HepG2 (cell line): ENCODE results near the gene FRMD4A. TPM values are rescaled to one million over a fixed set of nuclear protein-coding genes. Genes with fewer than 3 reads are reported as not detected.

Source experiments
- AHR ChIP-seq: IDR thresholded peaks from 2 replicates; pipeline ENCODE4 v1.6.1; 2018; ENCODE audit warnings: missing genetic modification reagents, missing compliant biosample characterization
- ATRX ChIP-seq: sonication (generic); formaldehyde crosslinking; IDR thresholded peaks from 2 replicates; pipeline ENCODE4 v1.4.0; 2020; ENCODE audit warnings: missing genetic modification reagents, borderline replicate concordance
- CENPX ChIP-seq: sonication (generic); formaldehyde crosslinking; IDR thresholded peaks from 2 replicates; pipeline ENCODE4 v1.9.0; 2021; ENCODE audit warnings: mild to moderate bottlenecking, missing genetic modification reagents, moderate library complexity
- DMAP1 ChIP-seq: IDR thresholded peaks from 2 replicates; pipeline ENCODE4 v1.6.1; 2016
- ELF1 ChIP-seq: sonication (generic); formaldehyde crosslinking; IDR thresholded peaks from 2 replicates; pipeline ENCODE4 v1.4.0; 2020; ENCODE audit warnings: missing genetic modification reagents
- EP300 ChIP-seq, 3 experiments: sonication (generic) in 1 of 3; formaldehyde crosslinking in 1 of 3; IDR thresholded peaks; 2 replicates each; pipeline versions ENCODE4 v1.5.1 to v1.6.1; 2011 to 2020; ENCODE audit warnings: low read depth in 2 of 3, low read length in 2 of 3, borderline replicate concordance in 1 of 3, improper control_type of control experiment in 1 of 3, mild to moderate bottlenecking in 1 of 3, missing genetic modification reagents in 1 of 3, moderate library complexity in 1 of 3
- FOXM1 ChIP-seq: sonication (generic); formaldehyde crosslinking; IDR thresholded peaks from 2 replicates; pipeline ENCODE4 v1.5.0; 2020; ENCODE audit warnings: missing genetic modification reagents
- HMG20A ChIP-seq: IDR thresholded peaks from 2 replicates; pipeline ENCODE4 v1.6.1; 2016; ENCODE audit warnings: borderline replicate concordance
- HNRNPH1 ChIP-seq: fragments of 200-400 bp; formaldehyde crosslinking; optimal IDR thresholded peaks from 2 replicates; pipeline ENCODE3; 2017; ENCODE audit warnings: mild to moderate bottlenecking, low read depth, low read length
- NCOA2 ChIP-seq: sonication (generic); formaldehyde crosslinking; IDR thresholded peaks from 2 replicates; pipeline ENCODE4 v1.8.0; 2022; ENCODE audit warnings: inconsistent platforms
- NR2F2 ChIP-seq: IDR thresholded peaks from 2 replicates; pipeline ENCODE4 v1.6.1; 2012; ENCODE audit warnings: low read depth, inconsistent platforms, borderline replicate concordance
- POLR2AphosphoS2 ChIP-seq: IDR thresholded peaks from 2 replicates; pipeline ENCODE4 v1.6.1; 2011; ENCODE audit warnings: low read depth, low read length, improper control_type of control experiment
- THYN1 ChIP-seq: sonication (generic); formaldehyde crosslinking; IDR thresholded peaks from 2 replicates; pipeline ENCODE4 v1.8.1; 2023; ENCODE audit warnings: low read depth, mild to moderate bottlenecking, moderate library complexity, missing genetic modification reagents, borderline replicate concordance
- TOE1 ChIP-seq: sonication (generic); formaldehyde crosslinking; IDR thresholded peaks from 2 replicates; pipeline ENCODE4 v1.4.0; 2020; ENCODE audit warnings: mild to moderate bottlenecking, missing genetic modification reagents
- TRIM24 ChIP-seq: sonication (generic); formaldehyde crosslinking; IDR thresholded peaks from 2 replicates; pipeline ENCODE4 v1.8.0; 2022; ENCODE audit warnings: mild to moderate bottlenecking, missing genetic modification reagents
- XRCC5 ChIP-seq: fragments of 200-400 bp; formaldehyde crosslinking; optimal IDR thresholded peaks from 2 replicates; pipeline ENCODE3; 2017; ENCODE audit warnings: mild to moderate bottlenecking, low read length
- ZNF263 ChIP-seq: sonication (generic); formaldehyde crosslinking; IDR thresholded peaks from 2 replicates; pipeline ENCODE4 v1.4.0; 2020; ENCODE audit warnings: missing genetic modification reagents
- ZNF296 ChIP-seq: sonication (generic); formaldehyde crosslinking; conservative IDR thresholded peaks from 2 replicates; pipeline ENCODE4 v1.5.0; 2020; ENCODE audit warnings: mild to moderate bottlenecking, missing genetic modification reagents
- ZNF468 ChIP-seq: sonication (generic); formaldehyde crosslinking; IDR thresholded peaks from 2 replicates; pipeline ENCODE4 v1.8.0; 2022; ENCODE audit warnings: mild to moderate bottlenecking, moderate library complexity, missing genetic modification reagents
- ZNF614 ChIP-seq: IDR thresholded peaks from 2 replicates; pipeline ENCODE4 v1.6.1; 2018; ENCODE audit warnings: missing biosample characterization, missing genetic modification reagents, inconsistent platforms, borderline replicate concordance
- ZNF839 ChIP-seq: sonication (generic); formaldehyde crosslinking; IDR thresholded peaks from 2 replicates; pipeline ENCODE4 v1.4.0; 2020; ENCODE audit warnings: missing genetic modification reagents, mild to moderate bottlenecking, borderline replicate concordance
- ZSCAN31 ChIP-seq: sonication (generic); formaldehyde crosslinking; IDR thresholded peaks from 2 replicates; pipeline ENCODE4 v1.5.0; 2020; ENCODE audit warnings: low read depth, mild to moderate bottlenecking, missing genetic modification reagents
- polyA plus RNA-seq, 8 experiments: library from polyadenylated mRNA; depleted of rRNA in 3 of 8; stranded (reverse) in 7 of 8; unstranded in 1 of 8; fragments of >200 nt; fragmentation: Illumina TruSeq in 4 of 8; extraction: Trizol in 4 of 8; gene quantifications; 2 replicates each; pipeline versions ENCODE4 v1.2.1 to v1.2.3, GENCODE V29; 2011 to 2016; ENCODE audit warnings: low read depth in 4 of 8, missing spikeins in 1 of 8, mixed read lengths in 1 of 8; ENCODE audit not compliant: insufficient read depth in 1 of 8
- total RNA-seq, 5 experiments: library from RNA; depleted of rRNA; stranded (reverse); fragments of >200 nt; fragmentation: Illumina TruSeq; extraction: Trizol; gene quantifications; 2 replicates each; pipeline ENCODE4 v1.2.3, GENCODE V29; 2016; ENCODE audit warnings: low read depth in 1 of 5
- TF ChIP-seq, protein P1 (sequence below): sonication (generic); formaldehyde crosslinking; IDR thresholded peaks from 2 replicates; pipeline ENCODE4 v1.8.0; 2022; ENCODE audit warnings: mild to moderate bottlenecking, missing genetic modification reagents, moderate library complexity
- TF ChIP-seq, protein P2 (sequence below): sonication (generic); formaldehyde crosslinking; IDR thresholded peaks from 2 replicates; pipeline ENCODE4 v1.8.0; 2022; ENCODE audit warnings: mild to moderate bottlenecking, missing genetic modification reagents
- TF ChIP-seq, protein P3 (sequence below): sonication (generic); formaldehyde crosslinking; IDR thresholded peaks from 2 replicates; pipeline ENCODE4 v1.8.0; 2022; ENCODE audit warnings: missing genetic modification reagents, mild to moderate bottlenecking, borderline replicate concordance
- TF ChIP-seq, protein P4 (sequence below): sonication (generic); formaldehyde crosslinking; IDR thresholded peaks from 2 replicates; pipeline ENCODE4 v1.5.0; 2020; ENCODE audit warnings: mild to moderate bottlenecking, missing genetic modification reagents, borderline replicate concordance

The FRMD4A gene
- total and polyA plus RNA-seq, 2 of the 13 experiments (the other 11 are each of a cell fraction or from before 2014, with no cell fraction given), result 0.09 to 0.26 TPM

GRCh38 chr10:14184841-14185315 lies 145.8 kb downstream of the FRMD4A start (continued):
- TF ChIP-seq, protein P1, sequence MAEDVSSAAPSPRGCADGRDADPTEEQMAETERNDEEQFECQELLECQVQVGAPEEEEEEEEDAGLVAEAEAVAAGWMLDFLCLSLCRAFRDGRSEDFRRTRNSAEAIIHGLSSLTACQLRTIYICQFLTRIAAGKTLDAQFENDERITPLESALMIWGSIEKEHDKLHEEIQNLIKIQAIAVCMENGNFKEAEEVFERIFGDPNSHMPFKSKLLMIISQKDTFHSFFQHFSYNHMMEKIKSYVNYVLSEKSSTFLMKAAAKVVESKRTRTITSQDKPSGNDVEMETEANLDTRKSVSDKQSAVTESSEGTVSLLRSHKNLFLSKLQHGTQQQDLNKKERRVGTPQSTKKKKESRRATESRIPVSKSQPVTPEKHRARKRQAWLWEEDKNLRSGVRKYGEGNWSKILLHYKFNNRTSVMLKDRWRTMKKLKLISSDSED, result no peak
- TF ChIP-seq ZNF296 (CRISPR knock-in tag), result no peak
- TF ChIP-seq, protein P2, sequence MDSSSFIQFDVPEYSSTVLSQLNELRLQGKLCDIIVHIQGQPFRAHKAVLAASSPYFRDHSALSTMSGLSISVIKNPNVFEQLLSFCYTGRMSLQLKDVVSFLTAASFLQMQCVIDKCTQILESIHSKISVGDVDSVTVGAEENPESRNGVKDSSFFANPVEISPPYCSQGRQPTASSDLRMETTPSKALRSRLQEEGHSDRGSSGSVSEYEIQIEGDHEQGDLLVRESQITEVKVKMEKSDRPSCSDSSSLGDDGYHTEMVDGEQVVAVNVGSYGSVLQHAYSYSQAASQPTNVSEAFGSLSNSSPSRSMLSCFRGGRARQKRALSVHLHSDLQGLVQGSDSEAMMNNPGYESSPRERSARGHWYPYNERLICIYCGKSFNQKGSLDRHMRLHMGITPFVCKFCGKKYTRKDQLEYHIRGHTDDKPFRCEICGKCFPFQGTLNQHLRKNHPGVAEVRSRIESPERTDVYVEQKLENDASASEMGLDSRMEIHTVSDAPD (CRISPR knock-in tag), result no peak
- no peak for TF ChIP-seq HNRNPH1
- TF ChIP-seq CENPX (CRISPR knock-in tag), result no peak
- TF ChIP-seq ZNF614 (CRISPR knock-in tag), result no peak; the same call in 1 of the 2 replicates
- TF ChIP-seq ZNF839 (CRISPR knock-in tag), result no peak
- TF ChIP-seq POLR2AphosphoS2, result no peak
- TF ChIP-seq TOE1 (CRISPR knock-in tag), result no peak
- TF ChIP-seq ATRX (CRISPR knock-in tag), result no peak
- no peak for TF ChIP-seq ELF1 (CRISPR knock-in tag)
- TF ChIP-seq ZNF263 (CRISPR knock-in tag), result no peak
- TF ChIP-seq HMG20A, result peak; percentile 88
- no peak for TF ChIP-seq AHR
- TF ChIP-seq DMAP1 (CRISPR knock-in tag), result no peak; the same call in 1 of the 2 replicates
- TF ChIP-seq THYN1, result no peak
- no peak for TF ChIP-seq ZSCAN31
- TF ChIP-seq, protein P3, sequence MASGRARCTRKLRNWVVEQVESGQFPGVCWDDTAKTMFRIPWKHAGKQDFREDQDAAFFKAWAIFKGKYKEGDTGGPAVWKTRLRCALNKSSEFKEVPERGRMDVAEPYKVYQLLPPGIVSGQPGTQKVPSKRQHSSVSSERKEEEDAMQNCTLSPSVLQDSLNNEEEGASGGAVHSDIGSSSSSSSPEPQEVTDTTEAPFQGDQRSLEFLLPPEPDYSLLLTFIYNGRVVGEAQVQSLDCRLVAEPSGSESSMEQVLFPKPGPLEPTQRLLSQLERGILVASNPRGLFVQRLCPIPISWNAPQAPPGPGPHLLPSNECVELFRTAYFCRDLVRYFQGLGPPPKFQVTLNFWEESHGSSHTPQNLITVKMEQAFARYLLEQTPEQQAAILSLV, result no peak
- no peak for TF ChIP-seq ZNF468 (CRISPR knock-in tag)
- TF ChIP-seq, protein P4, sequence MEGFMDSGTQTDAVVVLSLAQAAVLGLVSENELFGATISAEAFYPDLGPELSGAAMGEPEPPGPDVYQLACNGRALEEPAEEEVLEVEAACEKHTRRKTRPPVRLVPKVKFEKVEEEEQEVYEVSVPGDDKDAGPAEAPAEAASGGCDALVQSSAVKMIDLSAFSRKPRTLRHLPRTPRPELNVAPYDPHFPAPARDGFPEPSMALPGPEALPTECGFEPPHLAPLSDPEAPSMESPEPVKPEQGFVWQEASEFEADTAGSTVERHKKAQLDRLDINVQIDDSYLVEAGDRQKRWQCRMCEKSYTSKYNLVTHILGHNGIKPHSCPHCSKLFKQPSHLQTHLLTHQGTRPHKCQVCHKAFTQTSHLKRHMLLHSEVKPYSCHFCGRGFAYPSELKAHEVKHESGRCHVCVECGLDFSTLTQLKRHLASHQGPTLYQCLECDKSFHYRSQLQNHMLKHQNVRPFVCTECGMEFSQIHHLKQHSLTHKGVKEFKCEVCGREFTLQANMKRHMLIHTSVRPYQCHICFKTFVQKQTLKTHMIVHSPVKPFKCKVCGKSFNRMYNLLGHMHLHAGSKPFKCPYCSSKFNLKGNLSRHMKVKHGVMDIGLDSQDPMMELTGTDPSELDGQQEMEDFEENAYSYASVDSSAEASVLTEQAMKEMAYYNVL (CRISPR knock-in tag), result peak; percentile 64
- no peak for TF ChIP-seq TRIM24 (CRISPR knock-in tag)
- TF ChIP-seq FOXM1 (CRISPR knock-in tag), result no peak
- peak; percentile 50 to 82; a peak in 2 of 4 replicates for TF ChIP-seq EP300 (IDR thresholded peaks at IDR 0.05; ENCODE audit: low read depth in 2 of 2, low read length in 2 of 2)
- peak; percentile 44; the same call in 1 of the 2 replicates for TF ChIP-seq EP300 (CRISPR knock-in tag; IDR thresholded peaks at IDR 0.05; ENCODE audit: borderline replicate concordance)
- peak; percentile 77 for TF ChIP-seq NCOA2
- no peak for TF ChIP-seq NR2F2
- no peak for TF ChIP-seq XRCC5
